LNCaP clone FGC (cell line): ENCODE data around the gene CMPK2.
A peak's percentile ranks its signal among the peaks of the same experiment; 100 is the strongest.

ENCODE experiments used
- DNase-seq: peaks from one replicate; pipeline ENCODE4 v3.0.0-alpha.2; 2011; ENCODE audit warnings: low read depth
- H3K4me3 ChIP-seq: 2 replicates; pipeline ENCODE4 v1.5.1; 2011; ENCODE audit warnings: mild to moderate bottlenecking, low read depth, low read length, control low read depth
- TF ChIP-seq, protein P1 (sequence below): IDR thresholded peaks from 2 replicates; pipeline ENCODE4 v1.5.1; 2012; ENCODE audit warnings: mild to moderate bottlenecking; ENCODE audit not compliant: control insufficient read depth, insufficient read depth; ENCODE audit errors: extremely low read depth

Gene CMPK2

GRCh38 chr2:6833300-6833604 is 32.5 kb downstream of the CMPK2 start:
- TF ChIP-seq, protein P1, sequence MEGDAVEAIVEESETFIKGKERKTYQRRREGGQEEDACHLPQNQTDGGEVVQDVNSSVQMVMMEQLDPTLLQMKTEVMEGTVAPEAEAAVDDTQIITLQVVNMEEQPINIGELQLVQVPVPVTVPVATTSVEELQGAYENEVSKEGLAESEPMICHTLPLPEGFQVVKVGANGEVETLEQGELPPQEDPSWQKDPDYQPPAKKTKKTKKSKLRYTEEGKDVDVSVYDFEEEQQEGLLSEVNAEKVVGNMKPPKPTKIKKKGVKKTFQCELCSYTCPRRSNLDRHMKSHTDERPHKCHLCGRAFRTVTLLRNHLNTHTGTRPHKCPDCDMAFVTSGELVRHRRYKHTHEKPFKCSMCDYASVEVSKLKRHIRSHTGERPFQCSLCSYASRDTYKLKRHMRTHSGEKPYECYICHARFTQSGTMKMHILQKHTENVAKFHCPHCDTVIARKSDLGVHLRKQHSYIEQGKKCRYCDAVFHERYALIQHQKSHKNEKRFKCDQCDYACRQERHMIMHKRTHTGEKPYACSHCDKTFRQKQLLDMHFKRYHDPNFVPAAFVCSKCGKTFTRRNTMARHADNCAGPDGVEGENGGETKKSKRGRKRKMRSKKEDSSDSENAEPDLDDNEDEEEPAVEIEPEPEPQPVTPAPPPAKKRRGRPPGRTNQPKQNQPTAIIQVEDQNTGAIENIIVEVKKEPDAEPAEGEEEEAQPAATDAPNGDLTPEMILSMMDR: no peak
- no peak overlapping the region for H3K4me3 ChIP-seq
- DNase-seq: no peak

- DNase-seq: no peak
Observed at GRCh38 chr2:6832596-6833299, 33.0 kb downstream of the CMPK2 start.

GRCh38 chr2:6831229-6831628 is 34.5 kb downstream of the CMPK2 start:
- DNase-seq: no peak
- no peak overlapping the region for H3K4me3 ChIP-seq
- TF ChIP-seq, protein P1: no peak

More at GRCh38 chr2:6832596-6833299, 33.0 kb downstream of the CMPK2 start:
- H3K4me3 ChIP-seq: no peak overlapping the region
- TF ChIP-seq, protein P1: no peak

GRCh38 chr2:6828299-6828584 is 37.5 kb downstream of the CMPK2 start:
- TF ChIP-seq, protein P1: peak; percentile 40
- no peak for DNase-seq
- no peak overlapping the region for H3K4me3 ChIP-seq

DNA sequence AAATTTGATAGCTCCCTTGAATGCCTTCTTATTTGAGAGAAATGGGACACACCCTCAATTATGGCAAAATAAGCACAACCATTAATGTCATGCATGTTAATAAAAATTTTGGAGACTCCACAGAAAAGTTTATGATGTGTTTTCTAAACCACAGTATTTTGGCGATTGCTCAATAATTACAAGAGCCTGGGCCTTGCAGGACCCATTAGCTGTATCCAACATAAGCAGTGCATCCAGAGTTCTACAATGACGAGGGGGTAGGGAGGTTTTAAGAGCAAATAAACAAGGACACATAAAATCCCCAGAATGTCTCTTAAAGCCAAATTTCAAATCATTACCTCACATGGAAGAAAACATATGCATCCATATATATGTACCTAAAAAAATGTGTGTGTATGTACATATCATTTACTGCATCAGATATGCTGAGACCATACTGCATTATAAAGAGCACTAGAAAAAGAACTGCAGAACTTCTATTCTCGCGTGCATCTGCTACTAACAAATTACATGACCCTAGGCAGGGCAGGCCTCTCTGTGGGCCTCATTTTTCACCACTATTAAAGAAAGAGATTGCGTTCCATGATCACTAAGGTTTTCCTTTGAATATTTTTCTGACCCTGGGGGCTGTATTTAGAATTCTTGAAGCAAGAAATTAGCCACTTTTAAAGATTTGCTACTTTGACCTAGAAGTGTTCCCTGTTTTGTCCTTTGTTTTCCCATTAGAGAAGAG is 38.0 kb downstream of the CMPK2 start:
- TF ChIP-seq, protein P1: no peak
- peak; percentile 64 for DNase-seq
- H3K4me3 ChIP-seq: no peak overlapping the region

DNA sequence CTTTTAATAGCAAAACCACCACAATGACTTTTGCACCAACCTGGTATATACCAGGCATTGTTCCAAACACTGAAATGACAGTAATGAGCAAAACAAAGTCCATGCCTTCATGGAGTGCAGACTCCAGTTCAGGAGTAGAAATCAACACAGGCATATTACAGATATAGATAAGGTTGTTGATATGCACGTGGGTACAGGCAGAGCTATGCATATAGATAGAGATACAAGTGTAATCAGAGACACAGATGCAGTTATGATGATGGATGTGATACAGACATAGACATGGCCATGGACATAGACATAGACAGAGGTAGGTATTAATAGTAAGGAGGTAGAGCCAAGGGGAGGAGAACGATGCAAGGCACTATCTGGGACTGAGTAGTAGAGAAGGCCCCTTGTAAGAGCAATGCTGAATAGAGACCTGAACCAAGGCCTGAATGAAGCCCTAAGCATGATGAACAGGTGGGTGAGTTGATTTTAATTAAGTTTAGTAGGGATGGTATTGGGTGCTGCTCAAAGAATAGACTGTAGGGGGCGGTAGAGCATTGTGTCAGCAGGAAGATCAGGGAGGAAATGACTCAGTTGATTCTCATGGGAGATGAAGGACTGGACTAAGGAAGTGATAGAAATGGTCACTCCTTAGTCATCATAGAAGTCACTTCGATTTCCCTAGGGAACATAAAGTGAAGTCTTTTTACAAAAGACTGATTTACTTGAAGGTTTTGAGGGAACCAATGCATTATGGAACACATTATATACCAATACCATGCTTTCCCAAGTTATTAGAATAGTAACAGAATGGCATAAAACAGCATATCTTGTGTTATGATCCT is 39.4 kb downstream of the CMPK2 start:
- no peak for DNase-seq

More for the DNA sequence above, 39.4 kb downstream of the CMPK2 start:
- TF ChIP-seq, protein P1: peak; percentile 67
- H3K4me3 ChIP-seq: no peak overlapping the region
